Astrocyte (in vitro differentiated cells and primary cell): ENCODE data around the gene TULP4. TPM values are rescaled to one million over a fixed set of nuclear protein-coding genes. Genes with fewer than 3 reads are reported as not detected.
"Not testable (repeated sequence)": the region's sequence is repeated elsewhere in the genome, so short reads cannot be mapped to it uniquely, and the experiment has no call there.

Experiments used
- DNase-seq: peaks from one replicate; pipeline ENCODE4 v3.0.0-alpha.2; 2010; ENCODE audit warnings: low read depth
- FAIRE-seq: peaks from 2 replicates; lab custom pipeline; 2011; peaks lifted over from hg19 to GRCh38; lab: Jason Lieb, UNC
- H2AFZ ChIP-seq: 2 replicates; pipeline ENCODE4 v1.6.0; 2012; ENCODE audit warnings: low read depth, low read length, inconsistent platforms
- H3K27ac ChIP-seq: 2 replicates; pipeline ENCODE4 v1.5.1; 2011; ENCODE audit warnings: low read depth, low read length, inconsistent platforms
- H3K27me3 ChIP-seq: 2 replicates; pipeline ENCODE4 v1.6.0; 2011; ENCODE audit warnings: low read length, inconsistent platforms; ENCODE audit not compliant: insufficient read depth
- H3K36me3 ChIP-seq: 2 replicates; pipeline ENCODE4 v1.5.1; 2011; ENCODE audit warnings: low read length, inconsistent platforms; ENCODE audit not compliant: insufficient read depth
- H3K4me1 ChIP-seq: 2 replicates; pipeline ENCODE4 v1.5.1; 2011; ENCODE audit warnings: low read length, inconsistent platforms; ENCODE audit not compliant: insufficient read depth
- H3K4me2 ChIP-seq: 2 replicates; pipeline ENCODE4 v1.6.0; 2012; ENCODE audit warnings: low read length, inconsistent platforms
- H3K4me3 ChIP-seq: 2 replicates; pipeline ENCODE4 v1.5.1; 2011; ENCODE audit warnings: low read depth, mild to moderate bottlenecking, low read length, inconsistent platforms; ENCODE audit not compliant: insufficient read depth
- H3K79me2 ChIP-seq: 2 replicates; pipeline ENCODE4 v1.6.0; 2012; ENCODE audit warnings: mild to moderate bottlenecking, low read length, inconsistent platforms; ENCODE audit not compliant: insufficient read depth
- H3K9ac ChIP-seq: 2 replicates; pipeline ENCODE4 v1.6.0; 2012; ENCODE audit warnings: mild to moderate bottlenecking, low read length, inconsistent platforms
- H3K9me3 ChIP-seq: 2 replicates; pipeline ENCODE4 v1.5.1; 2012; ENCODE audit warnings: low read depth, mild to moderate bottlenecking, low read length, inconsistent platforms; ENCODE audit not compliant: insufficient read depth
- H4K20me1 ChIP-seq: 2 replicates; pipeline ENCODE4 v1.6.0; 2012; ENCODE audit warnings: low read length, inconsistent platforms; ENCODE audit not compliant: insufficient read depth
- H3K27ac Mint-ChIP-seq: one replicate; pipeline ENCODE4 v1.8.0; 2021; ENCODE audit warnings: mild to moderate bottlenecking, mixed read lengths; ENCODE audit not compliant: unreplicated experiment
- H3K27me3 Mint-ChIP-seq: one replicate; pipeline ENCODE4 v1.8.0; 2021; ENCODE audit warnings: low read depth, mixed read lengths; ENCODE audit not compliant: unreplicated experiment
- H3K36me3 Mint-ChIP-seq: one replicate; pipeline ENCODE4 v1.8.0; 2021; ENCODE audit warnings: low read depth, mixed read lengths; ENCODE audit not compliant: unreplicated experiment
- H3K4me1 Mint-ChIP-seq: one replicate; pipeline ENCODE4 v1.8.0; 2021; ENCODE audit warnings: low read depth, mixed read lengths; ENCODE audit not compliant: unreplicated experiment
- H3K4me3 Mint-ChIP-seq: one replicate; pipeline ENCODE4 v1.8.0; 2021; ENCODE audit warnings: mild to moderate bottlenecking, moderate library complexity, mixed read lengths; ENCODE audit not compliant: unreplicated experiment
- H3K9me3 Mint-ChIP-seq: one replicate; pipeline ENCODE4 v1.8.0; 2021; ENCODE audit warnings: mild to moderate bottlenecking, mixed read lengths; ENCODE audit not compliant: unreplicated experiment
- EZH2 ChIP-seq: IDR thresholded peaks from 2 replicates; pipeline ENCODE4 v1.6.1; 2012; ENCODE audit warnings: mild to moderate bottlenecking, low read length, inconsistent platforms; ENCODE audit not compliant: insufficient read depth
- total RNA-seq: library from RNA; stranded (reverse); gene quantifications from 2 replicates; pipeline ENCODE4 v1.2.1, GENCODE V29; 2021
- TF ChIP-seq, protein P1 (sequence below): IDR thresholded peaks from 2 replicates; pipeline ENCODE4 v1.5.1; 2011; ENCODE audit warnings: low read depth, mild to moderate bottlenecking, inconsistent platforms, low read length, moderate library complexity; ENCODE audit not compliant: insufficient read depth

Gene TULP4
- total RNA-seq, 1 donor from 2014 or later: 91.2 TPM

DNA sequence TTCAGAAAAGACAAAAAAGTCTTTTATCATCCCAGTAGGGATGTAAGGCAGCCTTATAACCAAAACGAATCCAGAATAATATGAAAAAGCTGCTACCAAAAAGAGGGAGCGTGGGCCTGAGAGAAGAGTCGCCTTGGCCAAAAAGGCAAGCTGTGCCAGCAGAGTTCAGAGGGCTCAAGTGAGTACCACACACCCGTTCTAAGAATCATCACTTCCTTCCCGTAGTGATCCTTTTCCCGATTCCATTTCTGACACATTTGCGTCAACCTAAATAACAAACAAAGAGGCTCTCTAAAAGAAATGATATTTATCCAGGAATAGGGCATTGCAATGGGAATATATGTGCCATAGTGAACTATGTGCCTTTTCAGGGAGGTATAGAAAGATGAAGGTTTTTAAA is 243.8 kb downstream of the TULP4 start:
- Histone ChIP-seq H3K79me2 (peaks cover 8% of the 10 kb centered on the region), H3K4me2 (no peak overlapping the region), H3K4me1 (peaks cover 7% of the 10 kb centered on the region), H2AFZ (no peak overlapping the region), H3K27ac (no peak overlapping the region), H3K27me3 (no peaks in the 10 kb centered on the region), H3K9ac (no peak overlapping the region), H3K36me3 (no peaks in the 10 kb centered on the region), H3K9me3 (no peaks in the 10 kb centered on the region), H3K4me3 (no peak overlapping the region), H4K20me1 (peaks cover 3% of the 10 kb centered on the region)
- Mint-ChIP-seq H3K27ac (no peak overlapping the region), H3K9me3 (peaks cover 2% of the 10 kb centered on the region), H3K36me3 (no peaks in the 10 kb centered on the region), H3K27me3 (no peaks in the 10 kb centered on the region), H3K4me3 (no peak overlapping the region), H3K4me1 (peaks cover 2% of the 10 kb centered on the region)
- TF ChIP-seq, protein P1, sequence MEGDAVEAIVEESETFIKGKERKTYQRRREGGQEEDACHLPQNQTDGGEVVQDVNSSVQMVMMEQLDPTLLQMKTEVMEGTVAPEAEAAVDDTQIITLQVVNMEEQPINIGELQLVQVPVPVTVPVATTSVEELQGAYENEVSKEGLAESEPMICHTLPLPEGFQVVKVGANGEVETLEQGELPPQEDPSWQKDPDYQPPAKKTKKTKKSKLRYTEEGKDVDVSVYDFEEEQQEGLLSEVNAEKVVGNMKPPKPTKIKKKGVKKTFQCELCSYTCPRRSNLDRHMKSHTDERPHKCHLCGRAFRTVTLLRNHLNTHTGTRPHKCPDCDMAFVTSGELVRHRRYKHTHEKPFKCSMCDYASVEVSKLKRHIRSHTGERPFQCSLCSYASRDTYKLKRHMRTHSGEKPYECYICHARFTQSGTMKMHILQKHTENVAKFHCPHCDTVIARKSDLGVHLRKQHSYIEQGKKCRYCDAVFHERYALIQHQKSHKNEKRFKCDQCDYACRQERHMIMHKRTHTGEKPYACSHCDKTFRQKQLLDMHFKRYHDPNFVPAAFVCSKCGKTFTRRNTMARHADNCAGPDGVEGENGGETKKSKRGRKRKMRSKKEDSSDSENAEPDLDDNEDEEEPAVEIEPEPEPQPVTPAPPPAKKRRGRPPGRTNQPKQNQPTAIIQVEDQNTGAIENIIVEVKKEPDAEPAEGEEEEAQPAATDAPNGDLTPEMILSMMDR: no peak
- no peak for TF ChIP-seq EZH2
- FAIRE-seq: no peak
- DNase-seq: no peak

DNA sequence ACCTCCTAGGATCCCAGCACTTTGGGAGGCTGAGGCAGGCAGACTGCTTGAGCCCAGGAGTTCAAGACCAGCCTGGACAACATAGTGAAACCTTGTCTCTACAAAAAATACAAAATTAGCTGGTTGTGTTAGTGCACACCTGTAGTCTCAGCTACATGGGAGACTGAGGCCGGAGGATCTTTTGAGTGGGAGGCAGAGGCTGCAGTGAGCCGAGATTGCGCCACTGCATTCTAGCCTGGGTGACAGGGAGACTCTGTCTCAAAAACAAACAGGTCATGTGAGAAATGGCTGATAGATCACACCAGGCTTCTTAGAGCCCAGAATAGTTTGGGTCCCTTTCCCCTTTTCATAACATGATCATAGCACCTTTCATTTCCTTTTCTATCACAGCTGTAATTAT is 244.8 kb downstream of the TULP4 start:
- H3K9me3 Mint-ChIP-seq, H3K27me3 Mint-ChIP-seq, H3K9ac ChIP-seq: not testable (repeated sequence)

DNA sequence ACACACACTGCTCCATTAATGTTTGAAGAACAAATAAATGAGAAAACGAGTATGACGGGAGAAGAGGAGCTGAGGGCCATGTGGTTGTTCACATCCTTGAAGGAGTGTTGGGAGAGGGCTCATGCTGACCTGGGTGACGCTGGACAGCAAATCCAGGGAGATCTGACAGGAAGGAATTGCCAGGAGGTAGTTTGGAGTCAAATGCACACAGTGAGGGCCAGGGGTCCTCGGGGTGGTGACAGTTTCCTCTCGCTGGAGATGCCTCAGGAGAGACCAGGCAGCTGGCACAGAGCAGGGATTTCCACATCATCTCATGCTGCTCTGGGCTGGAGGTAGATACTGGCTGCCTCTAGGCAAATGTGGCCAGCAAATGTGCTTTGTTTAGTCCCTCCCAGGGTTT is 245.7 kb downstream of the TULP4 start:
- H3K27me3 Mint-ChIP-seq: no peaks in the 10 kb centered on the region
- peaks cover 17% of the 10 kb centered on the region for H3K4me1 ChIP-seq

More for the DNA sequence above, 244.8 kb downstream of the TULP4 start:
- H3K79me2 ChIP-seq: peaks cover 18% of the 10 kb centered on the region
- H3K4me2 ChIP-seq, H3K27ac Mint-ChIP-seq, H3K36me3 ChIP-seq, H3K27me3 ChIP-seq, H3K4me3 ChIP-seq, H3K4me3 Mint-ChIP-seq, H3K9me3 ChIP-seq, FAIRE-seq, H2AFZ ChIP-seq, H3K27ac ChIP-seq, H3K36me3 Mint-ChIP-seq, DNase-seq: not testable (repeated sequence)
- H4K20me1 ChIP-seq: peaks cover 13% of the 10 kb centered on the region
- peaks cover 17% of the 10 kb centered on the region for H3K4me1 ChIP-seq
- H3K4me1 Mint-ChIP-seq: peaks cover 12% of the 10 kb centered on the region

More for the DNA sequence above, 245.7 kb downstream of the TULP4 start:
- Mint-ChIP-seq H3K9me3 (peaks cover 2% of the 10 kb centered on the region), H3K4me1 (peaks cover 17% of the 10 kb centered on the region), H3K36me3 (peaks cover 3% of the 10 kb centered on the region), H3K4me3 (no peak overlapping the region), H3K27ac (no peak overlapping the region)
- Histone ChIP-seq H3K4me2 (no peak overlapping the region), H3K9ac (no peak overlapping the region), H3K36me3 (no peaks in the 10 kb centered on the region), H4K20me1 (peaks cover 21% of the 10 kb centered on the region), H3K4me3 (no peak overlapping the region), H3K27me3 (no peaks in the 10 kb centered on the region), H3K9me3 (no peaks in the 10 kb centered on the region), H3K79me2 (peaks cover 26% of the 10 kb centered on the region), H3K27ac (no peak overlapping the region), H2AFZ (no peak overlapping the region)
- FAIRE-seq: no peak
- TF ChIP-seq, protein P1: no peak
- TF ChIP-seq EZH2: no peak
- DNase-seq: no peak
